ENCODE results near the gene ELOVL2. TPM values are rescaled to one million over a fixed set of nuclear protein-coding genes. Genes with fewer than 3 reads are reported as not detected.

Gene ELOVL2
- total and polyA plus RNA-seq, 2 donors (not counting 1 experiment from before 2014, with no cell fraction given), result not detected

DNA sequence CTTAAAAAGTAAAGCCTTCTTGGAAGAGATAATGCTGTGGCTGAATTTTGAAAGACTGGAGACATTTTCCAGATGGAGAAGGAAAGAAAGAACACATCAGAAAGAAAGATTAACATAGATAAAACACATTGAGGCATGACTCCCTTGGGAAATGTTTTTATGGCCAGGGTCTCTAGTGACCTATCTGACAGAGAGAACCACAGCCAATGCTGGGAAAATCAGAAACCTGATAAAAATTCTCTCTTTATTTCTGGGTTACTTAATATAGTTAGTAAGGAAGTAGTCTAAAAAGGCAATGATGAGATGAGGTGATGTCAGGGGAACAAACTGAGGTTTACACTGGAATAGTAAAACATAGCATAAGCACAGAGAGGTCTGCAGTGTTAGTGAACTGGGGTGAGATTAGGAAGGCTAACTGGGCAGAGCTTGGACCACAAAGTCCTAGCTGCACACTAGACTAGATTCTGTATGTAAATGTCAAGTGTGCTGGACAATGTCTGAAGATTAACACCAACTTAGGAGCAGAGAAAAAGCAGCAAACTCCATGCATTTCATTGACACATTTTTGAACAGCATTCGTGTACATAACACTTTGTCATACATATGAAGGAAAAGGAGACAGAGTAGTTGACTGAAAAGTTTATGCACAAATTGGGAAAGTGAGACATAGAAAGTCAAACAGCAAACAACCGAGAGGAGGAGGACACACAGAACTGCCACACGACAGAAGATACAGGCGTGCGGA lies 31.0 kb downstream of the ELOVL2 start:
- Histone ChIP-seq H3K9ac (ENCODE audit: low read length) (no peak overlapping the region), H3K4me2 (replicated peaks; ENCODE audit: low read depth, low read length, poor library complexity, severe bottlenecking) (no peak overlapping the region), H2AFZ (ENCODE audit: insufficient read depth, low read depth, low read length, poor library complexity, severe bottlenecking) (no peak overlapping the region), H3K4me3 (ENCODE audit: control extremely low read depth in 1 of 5, extremely low read depth in 1 of 5, insufficient read depth in 1 of 5, low read depth in 2 of 5, low read length in 4 of 5) (no peak overlapping the region), H3K27me3 (replicated peaks in 1 of 4; ENCODE audit: control extremely low read depth in 1 of 4, control insufficient read depth in 3 of 4, insufficient read depth in 4 of 4, low read length in 3 of 4) (peaks cover 0 to 4% (median 0%) of the 10 kb centered on the region in 4 experiments), H3K36me3 (replicated peaks in 1 of 2; ENCODE audit: control extremely low read depth in 1 of 2, control insufficient read depth in 1 of 2, extremely low read depth in 1 of 2, insufficient read depth in 2 of 2, low read length in 1 of 2) (no peaks in the 10 kb centered on the region), H3K79me2 (ENCODE audit: control insufficient read depth, insufficient read depth, low read length) (no peaks in the 10 kb centered on the region), H3K27ac (ENCODE audit: low read length in 2 of 2) (no peak overlapping the region), H3K4me1 (ENCODE audit: control insufficient read depth in 2 of 2, insufficient read depth in 2 of 2, low read length in 2 of 2) (no peaks in the 10 kb centered on the region), H3K9me3 (ENCODE audit: control extremely low read depth in 1 of 3, control insufficient read depth in 2 of 3, insufficient read depth in 1 of 3, low read length in 2 of 3) (no peaks in the 10 kb centered on the region), H4K20me1 (ENCODE audit: control insufficient read depth, insufficient read depth, low read length, poor library complexity, severe bottlenecking) (no peaks in the 10 kb centered on the region)
- Mint-ChIP-seq H3K4me3 (no peak overlapping the region), H3K27me3 (peaks cover 37% of the 10 kb centered on the region), H3K9me3 (ENCODE audit: insufficient read depth) (no peaks in the 10 kb centered on the region), H3K27ac (no peak overlapping the region), H3K4me1 (no peaks in the 10 kb centered on the region)
- DNase-seq, result no peak
- intact Hi-C loops (cut with micrococcal nuclease), result no loop called here
- CTCF ChIA-PET, result interaction anchor here (0.5 kb wide), 1 partner anchor 15 kb away, joined by 6 read pairs; no protein-coding TSS in a partner anchor
- TF ChIP-seq EZH2 (IDR thresholded peaks at IDR 0.05; ENCODE audit: borderline replicate concordance, insufficient read depth, low read depth, low read length, poor library complexity, severe bottlenecking), result no peak
- TF ChIP-seq, protein P1, sequence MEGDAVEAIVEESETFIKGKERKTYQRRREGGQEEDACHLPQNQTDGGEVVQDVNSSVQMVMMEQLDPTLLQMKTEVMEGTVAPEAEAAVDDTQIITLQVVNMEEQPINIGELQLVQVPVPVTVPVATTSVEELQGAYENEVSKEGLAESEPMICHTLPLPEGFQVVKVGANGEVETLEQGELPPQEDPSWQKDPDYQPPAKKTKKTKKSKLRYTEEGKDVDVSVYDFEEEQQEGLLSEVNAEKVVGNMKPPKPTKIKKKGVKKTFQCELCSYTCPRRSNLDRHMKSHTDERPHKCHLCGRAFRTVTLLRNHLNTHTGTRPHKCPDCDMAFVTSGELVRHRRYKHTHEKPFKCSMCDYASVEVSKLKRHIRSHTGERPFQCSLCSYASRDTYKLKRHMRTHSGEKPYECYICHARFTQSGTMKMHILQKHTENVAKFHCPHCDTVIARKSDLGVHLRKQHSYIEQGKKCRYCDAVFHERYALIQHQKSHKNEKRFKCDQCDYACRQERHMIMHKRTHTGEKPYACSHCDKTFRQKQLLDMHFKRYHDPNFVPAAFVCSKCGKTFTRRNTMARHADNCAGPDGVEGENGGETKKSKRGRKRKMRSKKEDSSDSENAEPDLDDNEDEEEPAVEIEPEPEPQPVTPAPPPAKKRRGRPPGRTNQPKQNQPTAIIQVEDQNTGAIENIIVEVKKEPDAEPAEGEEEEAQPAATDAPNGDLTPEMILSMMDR (IDR thresholded peaks at IDR 0.05), result no peak
- ATAC-seq (ENCODE audit: low read depth), result no peak
- 100% methylated on average over 1 of the region's 5 CpGs for WGBS (ENCODE audit: insufficient coverage)
- POLR2A ChIA-PET, result no interaction called here

DNA sequence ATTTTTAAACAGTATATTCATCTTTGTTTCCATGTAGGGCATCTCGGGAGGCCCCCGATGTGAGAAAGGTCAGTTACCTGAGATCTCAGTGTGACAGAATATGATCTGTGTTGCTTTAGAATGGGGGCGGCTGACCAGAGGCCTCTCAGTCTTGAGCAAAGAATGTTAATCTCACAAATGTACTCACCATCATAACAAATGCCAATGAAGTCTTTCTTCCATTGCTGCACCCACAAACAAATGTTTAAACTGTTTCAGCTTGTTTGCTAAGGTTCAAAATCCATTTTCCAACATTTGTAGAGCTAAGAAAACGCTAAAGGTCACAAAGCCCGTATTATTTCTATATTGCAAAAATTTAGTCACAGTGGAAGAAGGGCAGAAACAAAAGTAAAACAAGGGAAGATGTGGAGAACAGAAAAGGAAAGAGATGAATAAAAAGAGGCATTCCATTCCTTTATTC lies 31.8 kb downstream of the ELOVL2 start:
- H3K79me2 ChIP-seq (ENCODE audit: control insufficient read depth, insufficient read depth, low read length), result no peaks in the 10 kb centered on the region
- ChIA-PET POLR2A (no interaction called here), CTCF (no interaction called here)
- no peak overlapping the region for H3K4me3 Mint-ChIP-seq
- intact Hi-C loops (cut with micrococcal nuclease), result no loop called here
- no peaks in the 10 kb centered on the region for H3K9me3 Mint-ChIP-seq (ENCODE audit: insufficient read depth)
- no peaks in the 10 kb centered on the region for H4K20me1 ChIP-seq (ENCODE audit: control insufficient read depth, insufficient read depth, low read length, poor library complexity, severe bottlenecking)
- no peaks in the 10 kb centered on the region for H3K36me3 ChIP-seq (replicated peaks in 1 of 2; ENCODE audit: control extremely low read depth in 1 of 2, control insufficient read depth in 1 of 2, extremely low read depth in 1 of 2, insufficient read depth in 2 of 2, low read length in 1 of 2)
- H3K4me2 ChIP-seq (replicated peaks; ENCODE audit: low read depth, low read length, poor library complexity, severe bottlenecking), result no peak overlapping the region
- no peak overlapping the region for H2AFZ ChIP-seq (ENCODE audit: insufficient read depth, low read depth, low read length, poor library complexity, severe bottlenecking)
- no peak overlapping the region for H3K27ac Mint-ChIP-seq
- peaks cover 33% of the 10 kb centered on the region for H3K27me3 Mint-ChIP-seq
- no peak for DNase-seq
- H3K27me3 ChIP-seq (replicated peaks in 1 of 4; ENCODE audit: control extremely low read depth in 1 of 4, control insufficient read depth in 3 of 4, insufficient read depth in 4 of 4, low read length in 3 of 4), result peaks cover 0 to 4% (median 0%) of the 10 kb centered on the region in 4 experiments
- H3K9ac ChIP-seq (ENCODE audit: low read length), result no peak overlapping the region
- WGBS (ENCODE audit: insufficient coverage), result no CpG with 5 or more reads among the region's 5 CpGs
- H3K4me1 ChIP-seq (ENCODE audit: control insufficient read depth in 2 of 2, insufficient read depth in 2 of 2, low read length in 2 of 2), result no peaks in the 10 kb centered on the region
- ATAC-seq (ENCODE audit: low read depth), result no peak
- no peaks in the 10 kb centered on the region for H3K4me1 Mint-ChIP-seq
- no peak overlapping the region for H3K4me3 ChIP-seq (ENCODE audit: control extremely low read depth in 1 of 5, extremely low read depth in 1 of 5, insufficient read depth in 1 of 5, low read depth in 2 of 5, low read length in 4 of 5)
- TF ChIP-seq, protein P1 (IDR thresholded peaks at IDR 0.05), result no peak
- no peak for TF ChIP-seq EZH2 (IDR thresholded peaks at IDR 0.05; ENCODE audit: borderline replicate concordance, insufficient read depth, low read depth, low read length, poor library complexity, severe bottlenecking)
- H3K27ac ChIP-seq (ENCODE audit: low read length in 2 of 2), result no peak overlapping the region
- no peaks in the 10 kb centered on the region for H3K9me3 ChIP-seq (ENCODE audit: control extremely low read depth in 1 of 3, control insufficient read depth in 2 of 3, insufficient read depth in 1 of 3, low read length in 2 of 3)

All from B cell (primary cell).